ENCODE results near the gene FUT8.

Gene FUT8

DNA sequence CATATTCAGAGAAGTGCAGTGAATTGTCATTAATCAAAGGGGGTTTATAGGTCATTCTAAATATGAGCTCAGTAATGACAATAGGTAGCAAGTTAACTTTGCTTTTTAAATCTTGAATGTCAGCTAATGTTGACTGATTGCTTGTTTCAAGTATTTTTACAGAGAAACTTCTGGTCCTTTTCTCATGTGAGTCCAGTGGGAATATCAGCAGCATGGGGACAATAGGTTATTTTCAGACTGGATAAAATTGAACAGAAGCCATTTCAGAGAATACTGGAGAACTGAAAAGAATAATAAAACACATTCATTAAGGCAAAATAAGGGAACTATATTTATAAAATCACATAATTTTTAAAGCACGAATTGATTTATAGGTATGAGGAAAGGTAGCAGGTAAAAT, 78.7 kb downstream of the FUT8 start:
- DNase-seq (ENCODE audit: low spot score), result no peak
- FAIRE-seq, result no peak

DNA sequence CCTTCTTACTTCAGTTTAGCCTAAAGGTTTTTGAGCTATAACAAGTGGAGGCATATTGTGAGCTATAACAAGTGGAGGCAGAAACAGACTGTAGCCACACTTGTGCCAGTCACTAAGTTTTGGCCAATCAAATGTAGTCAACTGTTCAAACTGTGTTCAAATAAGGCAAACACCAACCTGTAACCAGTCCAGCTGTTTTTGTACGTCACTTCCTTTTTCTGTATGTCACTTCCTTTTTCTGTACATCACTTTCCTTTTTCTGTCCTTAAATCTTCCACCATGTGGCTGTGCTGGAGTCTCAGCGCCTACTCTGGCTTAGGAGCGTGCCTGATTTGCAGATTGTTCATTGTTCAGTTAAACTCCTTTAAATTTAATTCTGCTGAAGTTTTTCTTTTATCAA, 79.7 kb downstream of the FUT8 start:
- no peak for FAIRE-seq
- no peak for DNase-seq (ENCODE audit: low spot score)

DNA sequence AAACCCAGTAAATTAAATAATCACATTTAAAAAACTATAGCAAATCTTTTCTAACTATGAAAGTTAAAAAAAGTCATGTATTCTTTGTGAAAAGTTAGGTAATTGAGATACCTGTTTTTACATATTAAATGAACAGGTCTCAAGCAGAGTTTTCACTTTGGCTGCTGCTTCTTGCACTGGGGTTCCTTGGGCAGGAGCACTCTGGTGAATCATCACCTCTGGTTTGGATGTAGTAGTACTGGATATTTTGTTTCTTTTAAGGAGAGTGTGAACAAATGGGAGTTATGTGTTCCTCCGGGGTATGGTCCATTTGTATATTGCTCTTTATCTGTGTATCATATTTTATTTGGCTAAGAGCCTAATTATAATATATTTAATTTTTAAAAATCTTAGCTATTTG, 82.7 kb downstream of the FUT8 start:
- DNase-seq (ENCODE audit: low spot score) (no peak), FAIRE-seq (no peak)

DNA sequence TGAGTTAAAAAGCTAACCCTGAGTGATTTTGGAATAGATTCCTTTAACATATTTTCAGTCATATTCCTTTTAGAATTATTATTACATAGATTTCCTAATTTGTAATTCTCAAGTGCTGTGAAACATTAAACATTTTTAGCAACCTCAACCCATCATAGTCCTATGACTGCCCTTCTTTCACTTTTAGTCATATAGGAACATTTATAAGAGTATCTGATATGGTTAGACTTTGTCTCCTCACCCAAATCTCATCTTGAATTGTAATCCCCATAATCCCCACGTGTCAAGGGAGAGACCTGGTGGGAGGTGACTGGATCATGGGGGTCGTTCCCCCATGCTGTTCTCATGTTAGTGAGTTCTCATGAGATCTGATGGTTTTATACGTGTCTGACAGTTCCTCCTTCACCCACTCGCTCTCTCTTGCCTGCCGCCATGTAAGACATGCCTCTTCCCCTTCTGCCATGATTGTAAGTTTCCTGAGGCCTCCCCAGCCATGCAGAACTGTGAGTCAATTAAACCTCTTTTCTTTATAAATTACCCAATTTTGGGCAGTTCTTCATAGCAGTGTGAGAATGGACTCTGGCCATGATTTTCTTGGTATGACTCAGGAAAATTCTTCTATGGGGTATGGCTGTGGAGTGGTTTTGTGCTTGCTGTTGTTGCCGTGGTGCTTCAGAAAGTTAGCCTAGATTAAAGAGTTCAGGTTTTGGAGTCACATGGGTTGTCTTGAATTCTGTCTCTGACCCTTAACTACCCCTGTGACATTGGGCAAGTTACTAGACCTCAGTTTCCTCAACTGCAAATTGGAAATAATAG, 83.9 kb downstream of the FUT8 start:
- no peak for FAIRE-seq
- DNase-seq (ENCODE audit: low spot score), result no peak

DNA sequence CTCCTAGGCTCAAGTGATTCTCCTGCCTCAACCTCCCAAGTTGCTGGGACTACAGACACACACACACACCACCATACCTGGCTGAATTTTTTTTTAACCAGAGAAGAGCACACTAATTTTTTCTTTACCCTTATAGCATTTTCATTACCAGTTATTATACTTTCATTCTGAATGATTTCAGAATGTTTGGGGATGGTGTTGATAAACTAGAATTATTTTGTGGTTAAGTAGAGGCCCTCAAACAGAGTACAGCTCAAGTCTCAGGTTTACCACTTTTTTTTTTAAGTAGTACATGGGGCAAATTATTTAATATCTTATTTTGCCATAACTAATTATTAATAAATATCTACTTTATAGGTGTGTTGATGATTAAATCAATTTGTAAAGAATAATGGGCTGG, 86.6 kb downstream of the FUT8 start:
- FAIRE-seq (no peak), DNase-seq (ENCODE audit: low spot score) (no peak)

DNA sequence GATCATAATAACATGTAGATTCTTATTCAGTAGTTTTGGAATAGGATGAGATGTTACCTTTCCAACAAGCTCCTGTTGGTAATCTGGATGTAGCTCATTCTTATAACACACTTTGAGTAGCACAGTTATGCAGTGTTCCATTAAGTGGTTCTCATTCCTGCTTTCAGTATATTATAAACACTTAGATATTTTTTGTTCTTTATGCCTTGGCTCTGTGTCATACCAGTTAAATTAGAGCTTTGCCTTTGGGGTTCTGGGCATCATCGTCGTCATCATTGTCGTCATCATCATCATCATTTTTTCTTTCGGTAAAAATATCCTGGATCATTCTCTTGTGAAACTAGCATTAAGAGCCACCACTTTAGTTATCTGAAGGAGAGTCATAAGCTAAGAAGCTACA, 87.5 kb downstream of the FUT8 start:
- FAIRE-seq, result no peak
- no peak for DNase-seq (ENCODE audit: low spot score)

DNA sequence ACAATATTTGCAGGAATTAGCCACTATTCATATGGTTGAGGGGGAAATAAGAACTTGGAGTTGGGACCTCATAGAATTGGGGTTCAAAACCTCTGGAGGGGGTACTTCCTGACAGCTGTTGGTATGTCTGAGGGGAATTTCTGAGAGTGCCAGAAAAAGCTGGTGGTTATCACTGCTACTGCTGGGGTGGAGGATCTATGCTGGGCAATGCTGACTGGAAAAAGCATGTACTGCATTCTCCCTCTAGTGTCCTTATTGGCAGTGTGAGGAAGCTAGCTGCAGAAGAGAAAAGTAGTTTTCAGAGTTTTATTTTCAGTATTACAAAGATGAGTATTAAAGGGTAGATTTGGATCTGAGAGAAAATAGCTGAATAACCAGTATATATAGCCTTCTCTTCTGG, 88.8 kb downstream of the FUT8 start:
- DNase-seq (ENCODE audit: low spot score), result no peak
- no peak for FAIRE-seq

DNA sequence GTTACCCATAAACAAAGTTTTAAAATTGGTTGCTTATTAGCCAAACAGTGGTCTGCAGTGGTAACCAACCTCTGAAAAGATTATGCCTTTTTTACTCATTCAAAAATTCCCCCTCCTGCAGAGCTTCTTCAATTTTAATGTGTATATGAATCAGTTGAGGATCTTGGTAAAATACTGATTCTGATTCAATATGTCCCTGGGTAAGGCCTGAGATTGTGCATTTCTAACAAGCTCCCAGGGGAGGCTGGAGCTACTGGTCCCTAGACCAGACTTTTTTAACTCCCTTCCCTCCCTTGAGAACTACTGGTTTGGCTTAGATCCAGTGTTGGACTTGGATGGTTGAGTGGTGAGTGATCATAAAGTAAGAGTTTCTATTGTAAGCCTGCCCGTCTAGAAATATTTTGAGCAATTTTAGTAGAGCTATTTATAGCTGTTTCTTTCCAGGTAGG, 90.2 kb downstream of the FUT8 start:
- FAIRE-seq, result peak; percentile 69

DNA sequence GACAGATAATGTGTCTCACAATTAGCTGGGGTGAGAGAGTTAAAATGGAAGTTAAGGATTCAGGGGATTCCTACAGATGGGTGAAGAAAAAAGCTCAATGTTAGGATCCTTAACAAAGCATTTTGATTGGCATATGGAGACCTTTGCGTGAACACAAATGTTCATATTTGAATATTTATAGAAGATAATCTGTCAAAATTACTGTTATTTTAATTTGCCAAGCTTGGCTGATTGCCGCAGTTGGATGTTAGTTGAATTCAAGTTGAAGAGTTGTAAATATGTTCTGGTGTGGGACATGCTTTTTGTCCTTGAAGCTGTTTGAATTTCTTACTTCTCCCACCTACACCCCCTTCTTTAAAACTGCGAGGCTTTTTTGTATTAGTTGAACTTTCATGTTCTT, 91.2 kb downstream of the FUT8 start:
- DNase-seq (ENCODE audit: low spot score) (no peak), FAIRE-seq (no peak)

More for the DNA sequence above, 90.2 kb downstream of the FUT8 start:
- peak; percentile 53 for DNase-seq (ENCODE audit: low spot score)

DNA sequence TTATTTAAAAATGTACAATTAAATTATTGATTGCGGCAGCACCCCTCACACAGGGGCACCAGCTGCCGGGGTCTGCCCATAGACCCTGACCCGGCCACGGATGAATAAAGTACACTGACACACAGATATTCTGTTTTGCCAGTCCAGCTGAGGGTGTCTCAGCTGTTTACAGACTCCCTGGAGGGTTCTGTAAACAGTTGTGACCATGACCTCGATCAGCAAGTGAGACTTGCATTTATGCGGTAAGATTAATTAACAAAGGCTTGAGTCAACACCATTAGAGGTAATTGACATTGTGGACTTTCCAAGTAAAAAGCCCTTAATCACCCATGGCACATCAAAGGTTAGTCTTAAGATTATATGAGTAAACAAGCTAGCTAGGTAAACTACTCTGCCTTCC, 94.3 kb downstream of the FUT8 start:
- no peak for FAIRE-seq
- no peak for DNase-seq (ENCODE audit: low spot score)

DNA sequence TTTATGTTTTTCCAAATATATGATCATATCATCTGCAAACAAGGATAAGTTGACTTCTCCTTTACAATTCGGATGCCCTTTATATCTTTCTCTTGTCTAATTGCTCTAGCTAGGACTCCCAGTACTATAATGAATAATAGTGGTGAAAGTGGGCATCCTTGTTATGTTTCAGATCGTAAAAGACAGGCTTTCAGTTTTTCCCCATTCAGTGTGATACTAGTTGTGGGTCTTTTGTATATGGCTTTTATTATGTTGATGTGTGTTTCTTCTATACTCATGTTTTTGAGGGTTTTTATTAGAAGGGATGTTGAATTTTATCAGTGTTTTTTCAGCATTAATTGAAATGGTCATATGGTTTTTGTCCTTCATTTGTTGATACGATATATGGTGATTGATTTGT, 97.3 kb downstream of the FUT8 start:
- FAIRE-seq (no peak), DNase-seq (ENCODE audit: low spot score) (no peak)

DNA sequence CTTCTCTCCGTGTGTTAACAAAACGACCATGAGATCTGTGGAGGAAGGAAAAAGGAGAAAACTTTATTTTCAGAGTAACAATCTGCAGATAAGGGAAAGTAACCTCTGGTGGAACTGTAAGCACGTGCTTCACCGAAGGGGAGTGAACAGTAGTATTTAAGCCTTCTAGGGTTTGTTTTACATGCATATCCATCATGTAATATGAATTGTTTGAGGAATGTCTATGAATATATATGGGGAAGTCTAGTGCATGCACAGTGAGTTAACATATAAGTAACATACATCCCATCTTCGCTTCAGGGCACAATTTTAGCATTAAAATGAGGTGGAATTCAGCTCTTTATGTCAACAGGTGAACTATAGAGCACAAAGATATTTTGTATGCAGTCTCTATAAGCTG, 101.1 kb downstream of the FUT8 start:
- FAIRE-seq, result no peak
- no peak for DNase-seq (ENCODE audit: low spot score)

DNA sequence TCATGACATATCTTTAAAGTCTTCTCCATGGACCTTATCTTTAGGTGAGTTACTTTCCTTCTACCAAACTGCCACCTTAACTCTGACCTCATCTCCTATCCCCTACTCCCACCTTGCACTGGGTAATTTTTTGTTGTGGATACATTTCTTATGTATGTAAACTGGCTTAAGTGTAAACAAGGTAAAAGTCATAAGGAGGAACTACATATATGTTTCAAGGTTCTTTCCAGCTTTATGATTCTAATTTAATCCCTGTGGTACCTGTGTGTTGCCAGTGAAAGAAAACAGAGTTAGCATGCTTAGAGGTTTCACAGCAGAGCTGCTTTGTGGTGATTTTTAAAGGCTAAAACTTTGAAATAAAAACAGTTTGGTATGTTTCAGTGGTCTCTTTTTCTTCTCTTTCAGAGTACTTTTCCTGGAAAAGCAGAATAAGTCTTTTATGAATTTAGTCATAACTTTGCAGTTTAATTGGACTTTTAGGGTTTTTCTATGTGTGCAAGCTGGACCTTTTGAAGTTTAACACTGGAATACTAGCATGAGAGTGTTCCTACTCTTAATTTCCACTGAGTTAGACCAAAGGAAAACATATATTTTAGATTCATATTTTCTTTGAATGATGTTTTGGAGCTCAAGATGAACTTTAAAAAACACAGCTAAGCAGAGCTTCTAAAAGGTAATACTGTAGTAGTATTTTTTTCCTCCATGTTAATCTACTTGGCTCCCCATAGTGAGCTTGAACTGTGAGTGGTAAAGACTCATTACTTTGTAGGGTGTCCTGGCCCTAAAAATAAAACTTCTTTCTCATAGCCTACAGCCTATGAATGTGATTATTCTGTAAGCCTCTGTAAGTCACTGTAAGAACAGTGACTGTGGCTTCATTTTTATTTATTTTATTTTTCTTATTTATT, 105.4 kb downstream of the FUT8 start:
- DNase-seq (ENCODE audit: low spot score) (no peak), FAIRE-seq (no peak)

DNA sequence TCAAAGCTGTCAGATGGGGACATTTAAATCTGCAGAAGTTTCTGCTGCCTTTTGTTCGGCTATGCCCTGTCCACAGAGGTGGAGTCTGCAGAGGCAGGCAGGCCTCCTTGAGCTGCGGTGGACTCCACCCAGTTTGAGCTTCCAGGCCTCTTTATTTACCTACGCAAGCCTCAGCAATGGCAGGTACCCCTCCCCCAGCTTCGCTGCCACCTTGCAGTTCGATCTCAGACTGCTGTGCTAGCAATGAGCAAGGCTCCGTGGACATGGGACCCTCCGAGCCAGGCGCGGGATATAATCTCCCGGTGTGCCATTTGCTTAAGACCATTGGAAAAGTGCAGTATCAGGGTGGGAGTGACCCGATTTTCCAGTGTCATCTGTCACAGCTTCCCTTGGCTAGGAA, 115.5 kb downstream of the FUT8 start:
- FAIRE-seq, result no peak
- no peak for DNase-seq (ENCODE audit: low spot score)

DNA sequence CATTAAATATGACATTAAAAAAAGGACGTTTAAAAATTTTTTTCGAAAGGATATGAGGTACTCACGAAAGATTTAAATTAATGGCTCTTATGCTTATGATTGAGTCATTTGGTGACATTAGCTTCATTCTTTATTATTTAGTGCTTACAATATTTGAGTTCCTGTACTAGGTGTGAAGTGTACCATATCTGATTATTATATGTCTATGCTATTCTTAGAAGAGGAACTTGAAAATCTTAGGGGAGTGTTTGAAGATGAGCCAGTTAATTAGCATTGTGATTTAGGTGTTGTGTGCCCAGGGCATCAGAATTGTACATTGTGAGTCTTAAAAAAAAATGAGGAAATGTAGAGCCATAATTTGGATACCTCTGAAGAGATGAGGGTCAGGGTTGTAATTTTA, 118.6 kb downstream of the FUT8 start:
- no peak for FAIRE-seq
- DNase-seq (ENCODE audit: low spot score), result no peak

DNA sequence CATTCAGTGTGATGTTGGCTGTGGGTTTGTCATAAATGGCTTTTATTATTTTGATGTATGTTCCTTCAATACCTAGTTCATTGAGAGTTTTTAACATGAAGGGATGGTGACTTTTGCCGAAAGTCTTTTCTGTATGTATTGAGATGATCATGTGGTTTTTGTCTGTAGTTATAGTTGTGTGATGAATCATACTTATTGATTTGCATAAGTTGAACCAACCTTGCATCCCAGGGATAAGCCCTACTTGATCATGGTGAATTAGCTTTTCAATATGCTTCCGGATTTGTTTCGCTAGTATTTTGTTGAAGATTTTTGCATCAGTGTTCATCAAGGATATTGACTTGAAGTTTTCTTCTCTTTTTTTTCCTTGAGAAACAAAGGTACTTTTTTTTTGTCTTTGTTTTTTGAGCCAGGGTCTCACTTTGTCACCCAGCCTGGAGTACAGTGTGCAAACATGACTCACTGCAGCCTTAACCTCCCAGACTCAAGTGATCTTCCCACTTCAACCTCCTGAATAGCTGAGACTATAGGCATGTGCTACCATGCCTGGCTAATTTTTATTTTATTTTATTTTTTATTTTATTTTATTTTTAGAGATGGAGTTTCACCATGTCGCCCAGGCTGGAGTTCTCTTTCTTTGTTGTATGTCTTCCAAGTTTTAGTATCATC, 121.3 kb downstream of the FUT8 start:
- DNase-seq (ENCODE audit: low spot score) (no peak), FAIRE-seq (no peak)

DNA sequence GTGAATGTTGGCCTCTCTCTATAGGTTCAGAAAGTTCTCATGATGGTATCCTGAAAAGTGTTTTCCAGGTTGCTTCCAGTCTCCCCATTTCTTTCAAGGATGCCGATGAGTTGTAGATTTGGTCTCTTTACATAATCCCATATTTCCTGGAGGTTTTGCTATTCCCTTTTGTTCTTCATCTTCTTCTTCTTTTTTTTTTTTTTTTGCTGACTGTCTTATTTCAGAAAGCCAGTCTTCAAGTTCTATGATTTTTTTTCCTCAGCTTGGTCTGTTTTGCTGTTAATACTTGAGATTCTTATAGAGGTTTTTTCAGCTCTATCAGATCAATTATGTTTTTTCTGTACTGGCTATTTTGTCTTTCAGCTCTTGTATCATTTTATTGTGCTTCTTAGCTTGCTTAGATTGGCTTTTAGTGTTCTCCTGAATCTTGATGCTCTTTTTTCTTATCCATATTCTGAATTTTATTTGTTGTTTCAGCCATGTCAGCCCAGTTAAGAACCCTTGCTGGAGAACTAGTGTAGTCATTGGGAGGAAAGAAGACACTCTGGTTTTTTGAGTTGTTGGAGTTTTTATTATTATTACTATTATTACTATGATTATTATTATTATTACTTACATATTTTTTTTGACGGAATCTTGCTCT, 124.4 kb downstream of the FUT8 start:
- DNase-seq (ENCODE audit: low spot score), result no peak
- FAIRE-seq, result no peak

DNA sequence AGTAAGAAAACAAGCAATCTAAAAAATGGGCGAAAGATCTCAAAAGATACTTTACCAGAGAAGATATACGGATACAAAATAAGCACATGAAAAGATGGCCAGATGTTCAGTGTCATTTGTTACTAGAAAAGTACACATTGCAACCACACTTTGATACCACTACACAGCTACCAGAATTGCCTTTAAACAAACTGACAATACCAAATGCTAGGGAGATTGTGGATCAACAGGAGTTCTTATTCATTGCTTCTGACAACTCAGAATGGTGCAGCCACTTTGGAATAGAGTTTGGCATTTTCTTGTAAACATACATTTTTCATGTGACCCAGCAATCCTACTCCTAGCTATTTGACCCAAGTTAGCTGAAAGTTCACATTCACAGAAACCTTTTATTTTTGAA, 136.3 kb downstream of the FUT8 start:
- FAIRE-seq (no peak), DNase-seq (ENCODE audit: low spot score) (no peak)

DNA sequence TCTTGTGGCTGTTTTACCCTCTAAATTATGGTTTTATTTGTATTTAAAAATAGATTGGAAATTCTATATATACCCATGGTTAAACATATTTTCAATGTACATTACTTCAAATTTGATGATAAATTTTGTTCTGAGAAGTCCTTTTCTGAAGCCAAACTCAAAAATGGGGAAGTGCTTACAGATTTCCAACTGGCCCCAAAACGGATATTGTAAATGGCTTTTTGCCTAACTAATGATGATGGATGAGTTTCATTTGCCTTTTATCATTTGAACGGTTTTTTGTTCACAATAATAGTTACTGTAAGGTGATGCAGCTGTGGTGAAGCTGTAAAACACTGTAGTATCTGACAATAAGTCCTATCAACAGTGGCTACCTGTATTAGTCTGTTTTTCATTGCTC, 136.9 kb downstream of the FUT8 start:
- no peak for FAIRE-seq
- no peak for DNase-seq (ENCODE audit: low spot score)

DNA sequence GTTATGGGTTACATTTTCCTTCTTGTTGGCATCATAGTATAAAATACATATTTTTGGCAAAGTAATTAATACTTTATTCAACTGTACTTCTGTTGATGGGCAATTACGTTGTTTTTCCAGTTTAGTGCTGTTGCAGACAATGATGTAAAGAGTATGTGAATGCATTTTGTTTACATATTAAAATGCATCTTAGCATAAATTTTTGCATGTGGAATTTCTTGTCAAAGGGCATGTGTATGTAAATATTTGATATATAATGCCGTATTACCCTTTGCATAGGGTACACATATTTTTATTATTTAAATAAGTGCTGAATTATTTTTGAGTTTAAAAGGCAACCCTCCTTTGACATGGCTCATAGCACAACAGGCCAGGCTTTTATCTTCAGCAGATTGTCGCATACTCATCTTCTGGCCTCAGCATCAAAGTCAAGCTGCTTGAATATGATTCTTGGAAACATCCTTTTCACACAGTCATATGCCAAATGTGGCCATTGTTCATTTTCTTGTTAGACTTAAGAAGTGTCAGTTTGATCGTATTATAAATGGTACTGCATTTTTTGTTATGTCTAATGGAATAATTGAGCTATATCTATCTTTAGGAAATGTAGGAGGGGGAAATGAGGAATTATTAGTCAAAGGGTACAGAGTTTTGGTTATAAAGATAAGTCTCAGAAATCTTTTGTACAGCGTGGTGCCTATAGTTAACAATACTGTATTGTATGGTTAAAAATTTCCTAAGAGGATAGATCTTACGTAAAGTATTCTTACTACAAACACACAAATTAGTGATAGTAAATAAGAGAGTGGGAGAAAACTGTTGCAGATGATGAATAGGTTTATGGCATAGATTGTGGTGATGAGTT, 138.5 kb downstream of the FUT8 start:
- FAIRE-seq, result no peak
- no peak for DNase-seq (ENCODE audit: low spot score)

DNA sequence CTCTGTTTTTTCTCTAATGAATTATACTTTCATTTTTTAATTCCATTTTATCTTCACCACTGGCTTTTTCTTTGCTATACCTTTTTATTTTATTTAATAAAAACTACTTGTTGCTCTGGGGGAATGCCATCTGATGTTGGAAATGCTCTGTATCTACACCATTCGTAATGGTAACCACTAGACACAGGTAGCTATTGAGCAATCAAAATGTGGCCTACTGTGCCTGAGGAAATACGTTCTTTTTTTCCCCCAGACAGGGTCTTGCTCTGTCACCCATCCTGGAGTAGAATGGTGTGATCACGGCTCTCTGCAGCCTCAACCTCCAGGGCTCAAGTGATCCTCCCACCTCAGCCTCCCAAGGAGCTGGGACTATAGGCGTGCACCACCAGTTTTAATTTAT, 140.2 kb downstream of the FUT8 start:
- DNase-seq (ENCODE audit: low spot score) (no peak), FAIRE-seq (no peak)
